ENCODE measurements around the gene NECTIN4. TPM values are rescaled to one million over a fixed set of nuclear protein-coding genes. Genes with fewer than 3 reads are reported as not detected.
A peak's percentile ranks its signal among the peaks of the same experiment; 100 is the strongest.

Gene NECTIN4
- total and polyA plus RNA-seq, 10 of the 15 experiments (the other 5 are each of a cell fraction or from before 2014, with no cell fraction given) = 2.8 to 8.7 (median 3.7) TPM

DNA sequence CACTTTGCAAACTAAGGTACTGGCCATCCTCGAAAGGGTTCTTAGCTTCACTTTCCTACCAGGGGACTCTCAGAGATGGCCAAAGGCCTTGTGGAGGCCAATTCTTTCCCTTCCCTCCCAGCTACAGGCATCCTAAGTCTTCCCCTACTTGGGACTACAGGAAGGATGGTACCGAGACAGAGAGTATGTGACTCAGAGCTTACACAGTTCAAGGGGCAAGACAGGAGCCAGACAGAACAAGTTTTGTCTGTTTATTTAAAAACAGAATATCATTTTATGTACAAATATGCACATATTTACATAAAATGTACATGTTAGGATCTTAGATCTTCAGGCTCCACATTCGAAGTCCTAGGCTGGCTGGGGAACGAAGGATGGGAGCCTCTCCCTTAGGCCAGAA is 18.6 kb downstream of the NECTIN4 start (continued):
- TF ChIP-seq ZZZ3 (IDR thresholded peaks at IDR 0.05; ENCODE audit: control insufficient read depth, insufficient read length, low read depth) = no peak

DNA sequence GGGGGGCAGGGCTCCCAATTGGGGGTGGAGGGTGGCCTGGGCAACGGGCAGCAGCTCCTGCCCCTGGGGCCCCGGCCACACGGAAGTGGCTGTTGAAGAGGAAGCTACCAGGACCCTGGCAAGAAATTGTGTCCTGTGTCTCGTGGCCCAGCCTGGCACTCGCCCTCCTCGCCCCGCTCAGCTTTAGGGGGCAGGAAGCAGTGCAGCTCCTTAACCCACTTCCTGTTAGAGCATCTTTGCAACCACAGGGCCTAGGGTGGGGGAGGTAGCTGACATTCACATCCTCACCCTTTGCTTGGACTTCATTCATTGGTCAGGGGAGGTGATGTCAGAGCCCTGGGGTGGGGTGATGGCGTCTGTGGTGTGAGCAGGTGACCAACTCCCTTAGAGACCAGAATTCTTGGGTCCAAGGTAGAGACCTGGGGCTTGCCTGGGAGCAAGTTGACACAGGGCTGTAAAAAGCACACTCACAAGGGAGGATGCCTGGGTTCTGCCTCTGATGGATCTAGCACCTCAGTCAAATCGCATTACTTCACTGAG is 19.6 kb downstream of the NECTIN4 start, which contains the start of gene ARHGAP30:
TSS of gene ARHGAP30 (minus strand) at position 161 of the 540 bp plus-strand sequence. CDS start 267 bp downstream, outside the sequence.
- FAIRE-seq = peak; percentile 99
- no peaks in the 10 kb centered on the region for H3K9me3 ChIP-seq (replicated peaks; ENCODE audit: control insufficient read depth, insufficient read depth, low read length)
- in situ Hi-C loops (cut with MboI) (no loop called here), intact Hi-C loops (cut with micrococcal nuclease; ENCODE audit: unreplicated experiment) (loop anchor here (1.0 to 2.0 kb wide), 4 partner anchors 26 to 77 kb away; partner anchors contain the start of gene DEDD)
- H3K36me3 ChIP-seq (ENCODE audit: control insufficient read depth in 2 of 2, insufficient read depth in 2 of 2, low read length in 1 of 2) = 0 out of 4 replicates have a peak, but pooled peaks cover 0 to 9% of the 10 kb centered on the region in 2 experiments
- peak within 1 kb of the TSS; percentile 39 for H2AFZ ChIP-seq (ENCODE audit: control insufficient read depth, low read depth, low read length)
- 1% methylated on average over 9 of the region's 9 CpGs for WGBS (ENCODE audit: insufficient coverage, insufficient replicate concordance, low lambda C conversion rate, missing lambda C conversion rate)
- peak within 1 kb of the TSS; percentile 99 for H3K4me2 ChIP-seq (ENCODE audit: control insufficient read depth, insufficient read depth)
- peaks cover 46% of the 10 kb centered on the region for H3K79me2 ChIP-seq (ENCODE audit: control insufficient read depth, insufficient read depth, low read length)
- POLR2A ChIA-PET = interaction anchor here (0.6 to 6.8 kb wide), 23 partner anchors 9 to 362 kb away, joined by 3 to 139 read pairs (median 5); partner anchors contain the start of genes DEDD, F11R, KLHDC9 and LY9
- peaks cover 20% of the 10 kb centered on the region for H3K4me1 ChIP-seq (ENCODE audit: control insufficient read depth, insufficient read depth, low read length)
- peak within 1 kb of the TSS; percentile 98 for H3K27ac ChIP-seq (ENCODE audit: control insufficient read depth, insufficient read depth)
- peak; percentile 97 for DNase-seq (ENCODE audit: low read depth, low spot score)
- no TSS peak for BruUV-seq (replicated peaks)
- peak within 1 kb of the TSS; percentile 94 for H3K4me3 ChIP-seq
- CTCF ChIA-PET = interaction anchor here (0.7 to 8.6 kb wide), 16 partner anchors 10 to 275 kb away, joined by 3 to 111 read pairs (median 6); partner anchors contain the start of genes F11R, KLHDC9, NECTIN4 and TSTD1
- SMC1A ChIA-PET (ENCODE audit: uncharacterized antibody, unreplicated experiment) = interaction anchor here (0.6 to 9.0 kb wide), 21 partner anchors 10 to 414 kb away, joined by 3 to 134 read pairs (median 4); partner anchors contain the start of genes DEDD, F11R, KLHDC9 and NDUFS2
- H4K20me1 ChIP-seq (ENCODE audit: control insufficient read depth, insufficient read depth) = peaks cover 11% of the 10 kb centered on the region; the same call in 1 of the 2 replicates
- peak within 1 kb of the TSS; percentile 98 for H3K9ac ChIP-seq (ENCODE audit: control insufficient read depth, insufficient read depth, low read length)
- peak; percentile 86 for ATAC-seq
- H3K27me3 ChIP-seq (replicated peaks in 1 of 2; ENCODE audit: control insufficient read depth in 2 of 2, insufficient read depth in 2 of 2, low read length in 1 of 2) = no peaks in the 10 kb centered on the region
- RAD21 ChIA-PET (ENCODE audit: unreplicated experiment) = interaction anchor here (0.6 to 7.1 kb wide), 20 partner anchors 21 to 362 kb away, joined by 3 to 107 read pairs (median 4); partner anchors contain the start of genes DEDD, F11R, KLHDC9 and PPOX
- TF ChIP-seq IKZF2 (IDR thresholded peaks at IDR 0.05) (peak; percentile 70; a peak in 3 of 4 replicates), EED (IDR thresholded peaks at IDR 0.05; ENCODE audit: low read depth) (peak; percentile 71; the same call in 1 of the 2 replicates), PAX5 (IDR thresholded peaks at IDR 0.05; ENCODE audit: borderline replicate concordance, low read depth, low read length) (peak; percentile 73; the same call in 1 of the 2 replicates), RFX5 (IDR thresholded peaks at IDR 0.05; ENCODE audit: low read depth, low read length) (peak; percentile 63), SIX5 (IDR thresholded peaks at IDR 0.05; ENCODE audit: low read depth, low read length, severe bottlenecking) (peak; percentile 12), HDAC2 (IDR thresholded peaks at IDR 0.05) (no peak), ZSCAN29 (IDR thresholded peaks at IDR 0.05) (no peak), SMC3 (IDR thresholded peaks at IDR 0.05; ENCODE audit: borderline replicate concordance, low read length) (no peak), PML (IDR thresholded peaks at IDR 0.05; ENCODE audit: low read length) (peak; percentile 96), GABPA (IDR thresholded peaks at IDR 0.05; ENCODE audit: low read depth) (peak; percentile 90), MTA3 (IDR thresholded peaks at IDR 0.05; ENCODE audit: borderline replicate concordance, low read length) (peak; percentile 8; the same call in 1 of the 2 replicates)
- TF ChIP-seq, protein P1, sequence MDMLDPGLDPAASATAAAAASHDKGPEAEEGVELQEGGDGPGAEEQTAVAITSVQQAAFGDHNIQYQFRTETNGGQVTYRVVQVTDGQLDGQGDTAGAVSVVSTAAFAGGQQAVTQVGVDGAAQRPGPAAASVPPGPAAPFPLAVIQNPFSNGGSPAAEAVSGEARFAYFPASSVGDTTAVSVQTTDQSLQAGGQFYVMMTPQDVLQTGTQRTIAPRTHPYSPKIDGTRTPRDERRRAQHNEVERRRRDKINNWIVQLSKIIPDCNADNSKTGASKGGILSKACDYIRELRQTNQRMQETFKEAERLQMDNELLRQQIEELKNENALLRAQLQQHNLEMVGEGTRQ (IDR thresholded peaks at IDR 0.05; ENCODE audit: borderline replicate concordance, low read depth, low read length) = peak; percentile 23; the same call in 1 of the 2 replicates
- TF ChIP-seq, protein P2, sequence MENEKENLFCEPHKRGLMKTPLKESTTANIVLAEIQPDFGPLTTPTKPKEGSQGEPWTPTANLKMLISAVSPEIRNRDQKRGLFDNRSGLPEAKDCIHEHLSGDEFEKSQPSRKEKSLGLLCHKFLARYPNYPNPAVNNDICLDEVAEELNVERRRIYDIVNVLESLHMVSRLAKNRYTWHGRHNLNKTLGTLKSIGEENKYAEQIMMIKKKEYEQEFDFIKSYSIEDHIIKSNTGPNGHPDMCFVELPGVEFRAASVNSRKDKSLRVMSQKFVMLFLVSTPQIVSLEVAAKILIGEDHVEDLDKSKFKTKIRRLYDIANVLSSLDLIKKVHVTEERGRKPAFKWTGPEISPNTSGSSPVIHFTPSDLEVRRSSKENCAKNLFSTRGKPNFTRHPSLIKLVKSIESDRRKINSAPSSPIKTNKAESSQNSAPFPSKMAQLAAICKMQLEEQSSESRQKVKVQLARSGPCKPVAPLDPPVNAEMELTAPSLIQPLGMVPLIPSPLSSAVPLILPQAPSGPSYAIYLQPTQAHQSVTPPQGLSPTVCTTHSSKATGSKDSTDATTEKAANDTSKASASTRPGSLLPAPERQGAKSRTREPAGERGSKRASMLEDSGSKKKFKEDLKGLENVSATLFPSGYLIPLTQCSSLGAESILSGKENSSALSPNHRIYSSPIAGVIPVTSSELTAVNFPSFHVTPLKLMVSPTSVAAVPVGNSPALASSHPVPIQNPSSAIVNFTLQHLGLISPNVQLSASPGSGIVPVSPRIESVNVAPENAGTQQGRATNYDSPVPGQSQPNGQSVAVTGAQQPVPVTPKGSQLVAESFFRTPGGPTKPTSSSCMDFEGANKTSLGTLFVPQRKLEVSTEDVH (IDR thresholded peaks at IDR 0.05; ENCODE audit: low read depth, partially characterized antibody) = no peak
- TF ChIP-seq, protein P3, sequence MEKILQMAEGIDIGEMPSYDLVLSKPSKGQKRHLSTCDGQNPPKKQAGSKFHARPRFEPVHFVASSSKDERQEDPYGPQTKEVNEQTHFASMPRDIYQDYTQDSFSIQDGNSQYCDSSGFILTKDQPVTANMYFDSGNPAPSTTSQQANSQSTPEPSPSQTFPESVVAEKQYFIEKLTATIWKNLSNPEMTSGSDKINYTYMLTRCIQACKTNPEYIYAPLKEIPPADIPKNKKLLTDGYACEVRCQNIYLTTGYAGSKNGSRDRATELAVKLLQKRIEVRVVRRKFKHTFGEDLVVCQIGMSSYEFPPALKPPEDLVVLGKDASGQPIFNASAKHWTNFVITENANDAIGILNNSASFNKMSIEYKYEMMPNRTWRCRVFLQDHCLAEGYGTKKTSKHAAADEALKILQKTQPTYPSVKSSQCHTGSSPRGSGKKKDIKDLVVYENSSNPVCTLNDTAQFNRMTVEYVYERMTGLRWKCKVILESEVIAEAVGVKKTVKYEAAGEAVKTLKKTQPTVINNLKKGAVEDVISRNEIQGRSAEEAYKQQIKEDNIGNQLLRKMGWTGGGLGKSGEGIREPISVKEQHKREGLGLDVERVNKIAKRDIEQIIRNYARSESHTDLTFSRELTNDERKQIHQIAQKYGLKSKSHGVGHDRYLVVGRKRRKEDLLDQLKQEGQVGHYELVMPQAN (conservative IDR thresholded peaks at IDR 0.05) = peak; percentile 53; the same call in 1 of the 2 replicates

All from GM12878 (cell line).